ENCODE measurements around the gene TNIK. TPM values are rescaled to one million over a fixed set of nuclear protein-coding genes. Genes with fewer than 3 reads are reported as not detected.

The TNIK gene
- total RNA-seq, 4 donors from 2014 or later, result 30.3 to 39.0 (median 36.8) TPM

DNA sequence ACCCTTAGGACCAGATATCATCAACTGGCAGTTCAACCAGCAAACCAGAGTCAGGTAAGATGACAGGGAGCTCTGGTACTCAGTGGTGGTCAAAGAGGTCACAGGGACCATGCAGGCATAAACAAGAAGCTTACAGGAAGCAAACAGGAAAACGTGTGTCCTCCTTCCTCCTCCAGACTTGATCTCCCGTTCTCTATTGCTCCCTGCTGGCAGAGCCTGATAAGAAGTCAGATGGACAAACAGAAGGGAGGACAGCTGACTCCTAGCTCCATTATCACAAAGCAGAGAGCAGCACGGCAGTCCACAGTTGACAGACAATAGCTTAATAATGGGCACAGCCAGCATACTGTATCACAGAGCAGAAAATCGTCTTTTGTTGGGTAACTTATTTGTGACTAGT, 277.2 kb downstream of the TNIK start:
- intact Hi-C loops (cut with DNase I), result loop anchor here (10.0 kb wide), 1 partner anchor 142 kb away; no protein-coding TSS in a partner anchor
- Histone ChIP-seq H3K27me3 (no peaks in the 10 kb centered on the region), H3K27ac (replicated peaks in 1 of 4) (no peak overlapping the region), H3K36me3 (no peaks in the 10 kb centered on the region), H3K4me3 (no peak overlapping the region), H3K4me1 (peaks cover 19 to 58% (median 50%) of the 10 kb centered on the region in 4 donors), H3K9me3 (no peaks in the 10 kb centered on the region)
- TF ChIP-seq EP300 (IDR thresholded peaks at IDR 0.05), result no peak
- TF ChIP-seq POLR2AphosphoS5 (IDR thresholded peaks at IDR 0.05), result no peak
- no peak for TF ChIP-seq POLR2A (IDR thresholded peaks at IDR 0.05; ENCODE audit: low read depth)
- TF ChIP-seq, protein P1, sequence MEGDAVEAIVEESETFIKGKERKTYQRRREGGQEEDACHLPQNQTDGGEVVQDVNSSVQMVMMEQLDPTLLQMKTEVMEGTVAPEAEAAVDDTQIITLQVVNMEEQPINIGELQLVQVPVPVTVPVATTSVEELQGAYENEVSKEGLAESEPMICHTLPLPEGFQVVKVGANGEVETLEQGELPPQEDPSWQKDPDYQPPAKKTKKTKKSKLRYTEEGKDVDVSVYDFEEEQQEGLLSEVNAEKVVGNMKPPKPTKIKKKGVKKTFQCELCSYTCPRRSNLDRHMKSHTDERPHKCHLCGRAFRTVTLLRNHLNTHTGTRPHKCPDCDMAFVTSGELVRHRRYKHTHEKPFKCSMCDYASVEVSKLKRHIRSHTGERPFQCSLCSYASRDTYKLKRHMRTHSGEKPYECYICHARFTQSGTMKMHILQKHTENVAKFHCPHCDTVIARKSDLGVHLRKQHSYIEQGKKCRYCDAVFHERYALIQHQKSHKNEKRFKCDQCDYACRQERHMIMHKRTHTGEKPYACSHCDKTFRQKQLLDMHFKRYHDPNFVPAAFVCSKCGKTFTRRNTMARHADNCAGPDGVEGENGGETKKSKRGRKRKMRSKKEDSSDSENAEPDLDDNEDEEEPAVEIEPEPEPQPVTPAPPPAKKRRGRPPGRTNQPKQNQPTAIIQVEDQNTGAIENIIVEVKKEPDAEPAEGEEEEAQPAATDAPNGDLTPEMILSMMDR (IDR thresholded peaks at IDR 0.05), result no peak
- no peak for DNase-seq (ENCODE audit: extremely low spot score)
- WGBS, result 77% methylated on average over 4 of the region's 4 CpGs

DNA sequence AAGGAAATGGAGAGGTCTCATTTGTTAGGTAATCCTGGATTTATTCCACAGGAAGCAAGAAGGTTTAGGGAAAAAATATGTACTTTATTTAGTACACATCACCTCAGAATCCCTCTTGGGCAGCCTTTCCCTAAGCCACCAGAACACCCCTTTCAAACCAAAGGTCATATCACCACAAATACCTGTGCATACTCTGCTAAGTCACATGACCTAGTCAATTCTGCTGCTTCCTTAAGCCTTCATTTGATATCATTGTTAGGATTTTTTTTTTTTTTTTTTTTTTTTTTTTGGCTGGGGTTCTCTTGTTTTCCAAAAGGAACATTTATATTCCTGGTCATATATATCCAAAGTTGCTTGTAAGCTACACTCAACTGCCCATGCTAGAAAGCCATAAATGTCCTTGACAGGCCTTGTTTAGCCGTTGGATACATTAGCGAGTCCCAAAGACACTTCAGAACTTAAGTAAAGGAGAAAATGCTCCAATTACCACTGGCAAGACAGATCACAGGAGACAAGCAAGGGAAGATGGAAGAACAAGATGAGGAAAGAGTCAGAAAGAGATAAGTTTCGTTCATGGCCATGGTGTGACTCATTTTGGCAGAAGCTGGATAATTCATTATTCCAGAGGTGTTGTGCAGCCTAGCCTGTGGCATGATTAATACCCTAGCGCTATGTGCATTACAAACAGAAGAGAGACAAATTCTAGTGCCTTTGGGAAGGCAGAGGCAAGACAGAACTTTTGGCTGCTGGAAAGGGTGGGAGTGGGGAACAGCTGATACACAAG, 278.1 kb downstream of the TNIK start:
- Histone ChIP-seq H3K27ac (replicated peaks in 1 of 4) (no peak overlapping the region), H3K36me3 (no peaks in the 10 kb centered on the region), H3K4me3 (no peak overlapping the region), H3K27me3 (no peaks in the 10 kb centered on the region), H3K9me3 (no peaks in the 10 kb centered on the region), H3K4me1 (peaks cover 19 to 55% (median 44%) of the 10 kb centered on the region in 4 donors)
- intact Hi-C loops (cut with DNase I), result loop anchor here (10.0 kb wide), 1 partner anchor 143 kb away; no protein-coding TSS in a partner anchor
- DNase-seq (ENCODE audit: extremely low spot score), result no peak
- no peak for TF ChIP-seq POLR2A (IDR thresholded peaks at IDR 0.05; ENCODE audit: low read depth)
- TF ChIP-seq, protein P1 (IDR thresholded peaks at IDR 0.05), result no peak
- no peak for TF ChIP-seq EP300 (IDR thresholded peaks at IDR 0.05)
- TF ChIP-seq POLR2AphosphoS5 (IDR thresholded peaks at IDR 0.05), result no peak
- WGBS, result 84% methylated on average over 4 of the region's 4 CpGs

DNA sequence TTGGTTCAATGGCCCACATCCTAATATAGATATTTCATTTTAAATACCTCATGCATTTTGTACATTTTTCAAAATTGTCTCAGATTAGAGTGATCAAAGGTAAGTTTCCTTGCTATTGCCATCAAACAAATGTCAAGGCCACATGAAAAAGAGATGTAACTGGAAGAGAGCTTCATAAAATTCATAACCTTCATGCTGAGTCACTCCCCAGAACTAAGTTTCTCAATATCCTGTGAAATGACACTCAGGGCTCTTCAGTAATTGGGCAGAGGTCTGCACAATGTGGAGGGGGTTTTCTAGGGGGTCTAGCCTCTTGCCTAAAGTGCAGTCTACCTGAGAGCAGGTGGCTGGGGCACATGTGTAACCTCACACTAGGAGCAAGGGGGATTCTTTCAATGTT, 281.5 kb downstream of the TNIK start:
- TF ChIP-seq, protein P1 (IDR thresholded peaks at IDR 0.05), result no peak
- TF ChIP-seq EP300 (IDR thresholded peaks at IDR 0.05) (no peak), POLR2A (IDR thresholded peaks at IDR 0.05; ENCODE audit: low read depth) (no peak), POLR2AphosphoS5 (IDR thresholded peaks at IDR 0.05) (no peak)
- Histone ChIP-seq H3K27me3 (no peaks in the 10 kb centered on the region), H3K27ac (replicated peaks in 1 of 4) (no peak overlapping the region), H3K4me1 (peaks cover 15 to 50% (median 34%) of the 10 kb centered on the region in 4 donors), H3K36me3 (no peaks in the 10 kb centered on the region), H3K9me3 (no peaks in the 10 kb centered on the region), H3K4me3 (no peak overlapping the region)
- DNase-seq (ENCODE audit: extremely low spot score), result peak; percentile 24
- intact Hi-C loops (cut with DNase I), result no loop called here

DNA sequence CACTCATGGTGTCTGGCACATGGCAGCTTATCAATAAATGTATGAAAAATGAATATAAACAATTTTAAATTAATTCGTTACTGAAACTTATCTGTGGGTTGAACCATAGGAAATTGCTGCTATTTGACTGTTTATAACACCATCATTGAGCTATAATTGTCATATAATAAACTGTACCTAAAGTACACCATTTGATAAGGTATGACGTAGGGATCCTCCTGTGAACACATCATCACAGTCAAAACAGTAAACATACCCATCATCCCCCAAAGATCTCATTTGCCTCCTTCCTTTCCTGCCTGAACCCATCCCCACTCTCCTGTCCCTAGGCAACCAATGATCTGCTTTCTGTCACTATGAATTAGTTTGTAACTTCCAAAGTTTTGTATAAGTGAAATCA, 282.7 kb downstream of the TNIK start:
- Histone ChIP-seq H3K9me3 (no peaks in the 10 kb centered on the region), H3K4me1 (peaks cover 15 to 43% (median 26%) of the 10 kb centered on the region in 4 donors), H3K36me3 (no peaks in the 10 kb centered on the region), H3K27me3 (no peaks in the 10 kb centered on the region), H3K27ac (replicated peaks in 1 of 4) (no peak overlapping the region), H3K4me3 (no peak overlapping the region)
- no peak for DNase-seq (ENCODE audit: extremely low spot score)
- 89% methylated on average over 2 of the region's 2 CpGs for WGBS
- intact Hi-C loops (cut with DNase I), result no loop called here
- no peak for TF ChIP-seq POLR2A (IDR thresholded peaks at IDR 0.05; ENCODE audit: low read depth)
- TF ChIP-seq EP300 (IDR thresholded peaks at IDR 0.05), result no peak

DNA sequence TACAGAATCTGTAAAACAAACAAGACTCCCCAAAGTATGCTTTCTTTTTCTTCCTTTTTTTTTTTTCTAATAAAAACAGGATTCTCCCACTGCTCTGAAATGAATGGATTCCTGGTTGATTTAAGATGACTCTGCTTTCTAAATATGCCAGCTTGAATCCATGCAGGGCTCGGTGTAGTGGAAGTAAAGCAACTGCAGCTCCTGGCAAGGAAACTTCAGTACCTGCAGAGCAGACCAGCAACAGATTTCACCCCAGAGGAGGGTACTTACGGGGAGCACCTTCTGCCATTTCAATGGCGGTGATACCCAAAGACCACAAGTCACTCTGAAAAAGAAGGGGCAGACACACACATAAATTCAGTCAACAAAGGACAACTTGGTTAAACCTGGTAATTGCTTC, 283.1 kb downstream of the TNIK start:
- peak; percentile 62 for DNase-seq (ENCODE audit: extremely low spot score)
- Histone ChIP-seq H3K27me3 (no peaks in the 10 kb centered on the region), H3K4me3 (no peak overlapping the region), H3K9me3 (no peaks in the 10 kb centered on the region), H3K4me1 (peaks cover 15 to 38% (median 21%) of the 10 kb centered on the region in 4 donors), H3K36me3 (no peaks in the 10 kb centered on the region), H3K27ac (replicated peaks in 1 of 4) (peak overlapping the region in 1 of 4 donors; percentile 63)
- intact Hi-C loops (cut with DNase I), result no loop called here
- 90% methylated on average over 3 of the region's 3 CpGs for WGBS
- TF ChIP-seq EP300 (IDR thresholded peaks at IDR 0.05) (no peak), POLR2A (IDR thresholded peaks at IDR 0.05; ENCODE audit: low read depth) (no peak), POLR2AphosphoS5 (IDR thresholded peaks at IDR 0.05) (no peak)
- TF ChIP-seq, protein P1 (IDR thresholded peaks at IDR 0.05), result no peak

Data from esophagus muscularis mucosa (tissue), 4 donors.